NCI-H146 (cell line): ENCODE measurements around the gene RAB3GAP2.
"Not testable (repeated sequence)": the region's sequence is repeated elsewhere in the genome, so short reads cannot be mapped to it uniquely, and the experiment has no call there.

ENCODE experiments used
- DNase-seq: peaks from one replicate; lab custom pipeline; 2025; lab: John Stamatoyannopoulos, UW

The RAB3GAP2 gene, protein sequence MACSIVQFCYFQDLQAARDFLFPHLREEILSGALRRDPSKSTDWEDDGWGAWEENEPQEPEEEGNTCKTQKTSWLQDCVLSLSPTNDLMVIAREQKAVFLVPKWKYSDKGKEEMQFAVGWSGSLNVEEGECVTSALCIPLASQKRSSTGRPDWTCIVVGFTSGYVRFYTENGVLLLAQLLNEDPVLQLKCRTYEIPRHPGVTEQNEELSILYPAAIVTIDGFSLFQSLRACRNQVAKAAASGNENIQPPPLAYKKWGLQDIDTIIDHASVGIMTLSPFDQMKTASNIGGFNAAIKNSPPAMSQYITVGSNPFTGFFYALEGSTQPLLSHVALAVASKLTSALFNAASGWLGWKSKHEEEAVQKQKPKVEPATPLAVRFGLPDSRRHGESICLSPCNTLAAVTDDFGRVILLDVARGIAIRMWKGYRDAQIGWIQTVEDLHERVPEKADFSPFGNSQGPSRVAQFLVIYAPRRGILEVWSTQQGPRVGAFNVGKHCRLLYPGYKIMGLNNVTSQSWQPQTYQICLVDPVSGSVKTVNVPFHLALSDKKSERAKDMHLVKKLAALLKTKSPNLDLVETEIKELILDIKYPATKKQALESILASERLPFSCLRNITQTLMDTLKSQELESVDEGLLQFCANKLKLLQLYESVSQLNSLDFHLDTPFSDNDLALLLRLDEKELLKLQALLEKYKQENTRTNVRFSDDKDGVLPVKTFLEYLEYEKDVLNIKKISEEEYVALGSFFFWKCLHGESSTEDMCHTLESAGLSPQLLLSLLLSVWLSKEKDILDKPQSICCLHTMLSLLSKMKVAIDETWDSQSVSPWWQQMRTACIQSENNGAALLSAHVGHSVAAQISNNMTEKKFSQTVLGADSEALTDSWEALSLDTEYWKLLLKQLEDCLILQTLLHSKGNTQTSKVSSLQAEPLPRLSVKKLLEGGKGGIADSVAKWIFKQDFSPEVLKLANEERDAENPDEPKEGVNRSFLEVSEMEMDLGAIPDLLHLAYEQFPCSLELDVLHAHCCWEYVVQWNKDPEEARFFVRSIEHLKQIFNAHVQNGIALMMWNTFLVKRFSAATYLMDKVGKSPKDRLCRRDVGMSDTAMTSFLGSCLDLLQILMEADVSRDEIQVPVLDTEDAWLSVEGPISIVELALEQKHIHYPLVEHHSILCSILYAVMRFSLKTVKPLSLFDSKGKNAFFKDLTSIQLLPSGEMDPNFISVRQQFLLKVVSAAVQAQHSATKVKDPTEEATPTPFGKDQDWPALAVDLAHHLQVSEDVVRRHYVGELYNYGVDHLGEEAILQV (N-terminal part only)

DNA sequence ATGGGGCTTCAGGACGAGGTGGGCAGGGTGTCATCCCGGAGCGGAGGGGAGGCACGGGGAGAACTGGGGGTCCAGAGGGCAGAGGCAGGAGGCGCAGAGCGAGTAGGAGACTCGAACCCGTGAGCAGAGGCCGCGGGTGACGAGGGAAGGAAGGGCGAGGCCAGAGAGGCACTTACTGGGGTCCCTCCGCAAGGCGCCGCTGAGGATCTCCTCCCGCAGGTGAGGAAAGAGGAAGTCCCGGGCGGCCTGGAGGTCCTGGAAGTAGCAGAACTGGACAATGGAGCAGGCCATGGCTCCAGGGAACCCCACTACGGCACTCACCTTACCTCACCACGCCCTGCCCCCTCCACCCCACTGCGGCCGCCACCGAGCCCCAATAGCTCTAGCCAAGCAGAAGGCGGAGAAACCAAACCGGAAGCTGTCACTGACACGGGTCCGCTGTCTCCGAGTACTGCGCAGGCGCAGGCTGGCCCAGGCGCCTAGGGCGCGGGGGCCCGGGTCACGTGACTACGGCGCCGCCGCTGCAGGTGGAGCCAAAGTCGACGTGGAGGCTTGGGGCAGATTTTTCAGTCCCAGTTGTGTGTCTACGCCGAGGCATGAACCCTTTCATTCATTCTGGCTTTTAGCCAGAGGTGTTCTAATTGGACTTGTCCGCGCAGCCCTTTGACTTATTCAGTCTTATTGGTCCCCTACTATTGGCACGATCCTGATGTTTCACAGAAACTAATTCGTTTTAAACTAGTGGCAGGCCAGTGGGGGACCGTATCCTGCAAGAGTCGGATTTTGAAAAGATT is at the start of gene RAB3GAP2:
TSS of gene RAB3GAP2 (minus strand) at position 407 of the 794 bp plus-strand sequence. CDS start at position 291, 116 bp downstream.
- peak; percentile 95 for DNase-seq

DNA sequence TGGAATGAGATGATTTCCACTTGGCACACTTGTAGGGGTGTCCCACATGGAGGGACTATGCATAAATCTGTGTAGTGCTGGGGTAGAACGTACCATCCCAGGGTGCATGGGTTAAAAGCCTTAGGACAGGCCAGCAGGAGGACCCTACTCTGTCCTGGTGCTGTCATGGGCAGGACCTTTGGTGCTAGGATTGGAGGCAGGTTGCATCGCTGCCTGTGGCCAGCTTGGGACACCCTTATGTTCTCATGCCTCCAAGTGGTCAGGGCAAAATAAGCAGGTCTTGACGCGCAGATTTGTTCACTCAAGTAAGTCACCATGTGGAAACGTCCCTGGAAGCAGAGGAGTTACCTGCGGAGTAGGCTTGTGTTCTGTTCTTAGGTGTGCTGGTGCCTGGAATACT is 49.5 kb upstream of the RAB3GAP2 start:
- no peak for DNase-seq

DNA sequence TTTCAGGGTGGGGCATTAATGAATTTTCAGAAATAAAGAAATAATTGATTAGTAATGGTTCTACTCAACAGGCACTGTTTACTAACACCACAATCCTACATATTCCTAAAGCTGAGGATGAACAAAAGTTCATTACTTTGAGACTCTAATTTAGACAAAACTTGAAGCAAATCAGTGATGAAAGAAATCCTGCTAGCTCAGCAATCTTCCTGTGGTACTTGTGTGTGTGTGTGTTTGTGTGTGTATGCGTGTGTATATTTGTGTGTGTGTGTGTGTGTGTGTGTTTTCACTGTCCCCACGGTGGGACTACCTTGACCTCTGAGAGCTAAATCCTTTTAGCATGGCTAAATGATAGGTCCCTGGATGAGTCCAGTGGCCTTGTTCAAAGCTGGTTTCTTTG is 48.5 kb upstream of the RAB3GAP2 start:
- no peak for DNase-seq

DNA sequence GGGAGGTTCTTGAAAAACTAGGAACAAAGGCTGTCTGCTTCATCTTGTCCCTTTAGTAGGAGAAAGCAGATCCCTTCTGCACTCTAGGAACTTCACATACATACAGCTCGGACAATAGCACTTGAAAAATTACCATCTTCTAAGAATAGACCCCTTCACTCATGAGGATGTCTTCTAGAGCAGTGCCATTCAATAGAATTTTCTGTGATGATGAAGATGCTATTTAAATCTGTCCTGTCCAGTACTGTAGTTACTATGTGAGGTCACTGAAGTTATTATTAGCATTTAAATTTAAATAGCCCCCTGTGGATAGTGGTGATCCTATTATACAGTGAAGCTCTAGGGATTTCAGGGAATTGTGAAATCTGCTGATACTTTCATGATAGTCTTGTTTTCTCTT is 46.4 kb upstream of the RAB3GAP2 start:
- DNase-seq, result no peak

DNA sequence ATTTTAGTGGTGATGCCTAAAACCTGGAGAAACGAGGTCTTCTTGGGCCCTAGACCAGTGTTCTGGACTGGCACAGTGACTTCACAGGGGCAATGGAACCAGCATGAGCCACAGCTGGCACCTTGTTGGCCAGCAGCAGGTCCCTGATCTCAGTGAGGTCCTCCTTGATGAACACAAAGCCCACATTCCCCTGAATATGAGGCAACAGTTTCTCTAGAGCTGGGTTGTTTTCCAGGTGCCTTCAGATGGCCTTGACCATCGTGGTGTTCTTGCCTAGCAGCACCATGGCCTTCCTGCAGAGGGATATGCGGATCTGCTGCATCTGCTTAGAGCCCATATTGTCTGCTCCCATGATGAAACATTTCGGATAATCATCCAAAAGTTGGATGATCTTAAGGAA is 44.9 kb upstream of the RAB3GAP2 start:
- DNase-seq, result no peak

DNA sequence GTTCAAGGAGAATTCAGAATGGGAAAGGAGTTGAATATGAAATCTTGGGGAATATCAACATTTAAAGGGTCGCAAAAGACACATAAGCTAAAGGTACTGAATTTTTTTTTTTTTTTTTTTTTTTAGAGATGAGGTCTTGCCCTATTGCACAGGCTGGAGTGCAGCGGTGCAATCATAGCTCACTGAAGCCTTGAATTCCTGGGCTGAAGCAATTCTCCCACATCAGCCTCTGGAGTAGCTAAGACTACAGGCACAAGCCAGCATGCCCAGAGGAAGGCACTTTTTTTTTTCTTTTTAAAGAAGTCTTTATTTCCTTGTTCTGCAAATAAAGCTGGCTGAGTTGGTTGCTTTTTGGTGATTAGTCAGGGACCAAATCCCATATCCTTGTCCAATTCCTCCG is 44.1 kb upstream of the RAB3GAP2 start:
- no peak for DNase-seq

DNA sequence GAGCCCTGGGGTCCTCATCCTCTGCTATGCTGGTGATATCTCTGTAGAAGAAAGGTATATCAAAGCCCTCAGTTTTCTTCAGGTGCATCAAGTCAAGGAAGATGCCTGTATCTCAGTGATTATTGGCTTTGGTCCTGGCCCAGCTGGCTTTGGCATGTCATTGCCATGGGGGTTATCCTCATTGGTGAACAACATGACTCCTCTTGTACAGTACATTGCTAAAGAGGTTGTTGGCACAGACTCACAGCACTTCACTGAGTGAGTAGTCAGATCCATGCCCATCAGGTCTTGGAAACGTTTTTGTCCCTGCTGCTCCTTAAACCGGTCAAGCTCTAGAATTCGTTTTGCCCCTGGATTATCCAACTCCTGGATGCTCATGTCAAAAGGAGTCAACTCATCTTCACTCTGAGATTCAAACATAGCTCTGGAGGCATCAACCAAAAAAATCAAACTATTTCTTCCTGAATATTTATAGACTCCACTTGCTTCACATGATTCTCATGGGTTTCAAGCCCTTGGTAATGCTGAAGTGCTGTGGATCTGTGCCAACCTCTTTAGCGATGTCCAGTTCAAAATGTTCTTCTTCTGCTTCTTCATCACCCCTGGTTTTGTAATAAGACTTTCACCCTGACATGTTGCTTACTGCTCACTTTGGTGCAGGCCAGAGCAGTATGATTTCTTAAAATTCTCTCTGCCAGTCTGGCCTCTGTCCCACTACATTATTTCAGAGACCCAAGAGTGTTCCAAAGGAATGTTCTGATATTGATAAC is 43.0 kb upstream of the RAB3GAP2 start:
- no peak for DNase-seq

DNA sequence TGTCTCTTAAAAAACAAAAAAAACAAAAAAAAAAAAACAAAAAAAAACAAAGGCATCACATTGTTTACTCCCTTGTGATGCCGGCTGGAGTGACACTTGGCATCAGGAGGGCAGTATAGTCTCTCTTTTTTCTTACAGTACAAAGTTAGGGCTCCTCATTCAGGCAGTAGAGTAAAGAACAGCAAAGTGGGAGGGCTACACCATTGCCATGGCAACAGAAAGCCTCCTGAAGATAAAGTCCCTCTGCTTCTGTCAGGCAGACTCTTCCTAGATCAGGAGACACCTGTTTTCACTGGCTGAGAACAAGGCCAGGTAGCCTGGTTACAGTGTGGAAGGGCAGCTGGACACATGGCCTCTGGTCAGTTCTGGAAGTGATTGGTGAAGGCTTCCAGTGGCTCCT is 41.3 kb upstream of the RAB3GAP2 start:
- DNase-seq, result no peak

DNA sequence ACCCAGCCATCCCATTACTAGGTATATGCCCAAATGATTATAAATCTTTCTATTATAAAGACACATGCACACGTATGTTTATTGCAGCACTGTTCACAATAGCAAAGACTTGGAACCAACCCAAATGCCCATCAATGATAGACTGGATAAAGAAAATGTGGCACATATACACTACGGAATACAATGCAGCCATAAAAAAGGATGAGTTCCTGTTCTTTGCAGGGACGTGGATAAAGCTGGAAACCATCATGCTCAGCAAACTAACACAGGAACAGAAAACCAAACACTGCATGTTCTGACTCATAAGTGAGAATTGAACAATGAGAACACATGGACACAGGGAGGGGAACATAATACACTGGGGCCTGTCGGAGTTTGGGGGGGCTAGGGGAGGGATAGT is 37.9 kb upstream of the RAB3GAP2 start:
- DNase-seq, result not testable (repeated sequence)

DNA sequence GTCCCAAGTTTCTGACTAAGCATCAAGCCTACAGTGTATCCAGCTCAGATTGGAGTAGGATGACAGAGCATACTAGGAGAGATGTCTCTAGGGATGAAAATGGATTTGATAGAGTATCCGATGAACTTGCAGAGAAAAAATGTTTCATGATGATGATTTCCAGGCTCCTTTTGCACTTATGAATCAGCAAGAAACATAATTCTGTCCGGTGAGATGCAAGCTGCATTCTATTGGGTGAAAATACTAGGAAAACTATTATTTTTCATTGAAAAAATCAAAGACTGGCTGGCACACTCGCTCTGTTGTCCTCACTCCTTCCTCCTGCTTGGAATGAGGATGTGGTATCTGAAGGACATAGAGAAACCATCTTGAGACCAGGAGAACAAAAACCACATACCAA is 35.4 kb upstream of the RAB3GAP2 start:
- DNase-seq, result no peak

DNA sequence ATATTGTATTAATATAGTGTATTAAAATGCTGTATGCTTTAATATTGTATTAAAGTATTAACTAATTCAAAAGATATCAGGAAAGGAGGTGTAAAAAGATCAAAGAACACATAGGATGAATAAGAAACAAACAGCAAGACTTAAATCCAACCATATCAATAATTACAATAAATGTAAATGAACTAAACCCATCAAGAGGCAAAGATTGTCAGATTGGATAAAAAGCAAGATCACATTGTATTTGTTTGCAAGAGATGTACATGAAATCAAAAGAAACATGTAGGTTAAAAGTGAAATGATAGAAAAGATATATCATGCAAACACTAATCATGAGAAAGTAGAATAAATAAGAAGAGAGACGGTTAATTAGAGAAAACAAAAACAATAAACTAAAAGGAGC is 34.1 kb upstream of the RAB3GAP2 start:
- DNase-seq, result no peak

DNA sequence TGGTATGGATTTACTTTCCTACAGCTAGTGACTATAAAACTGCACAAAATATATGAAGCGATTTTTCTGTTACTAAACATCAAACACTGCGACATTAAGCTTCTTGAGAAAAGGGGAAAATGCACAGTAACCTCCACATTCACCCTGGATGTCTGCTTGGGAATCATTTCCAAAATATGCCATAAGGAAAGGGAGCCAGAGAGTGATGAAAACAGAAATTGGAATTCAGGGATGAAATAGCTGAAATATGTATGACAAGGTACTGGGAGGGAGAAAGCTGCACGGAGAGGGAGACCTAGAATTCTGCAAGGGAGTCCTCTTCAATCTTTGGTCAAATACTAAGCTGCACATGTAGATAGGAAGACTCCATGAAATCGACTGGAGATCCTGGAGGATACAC is 31.6 kb upstream of the RAB3GAP2 start:
- DNase-seq, result no peak

DNA sequence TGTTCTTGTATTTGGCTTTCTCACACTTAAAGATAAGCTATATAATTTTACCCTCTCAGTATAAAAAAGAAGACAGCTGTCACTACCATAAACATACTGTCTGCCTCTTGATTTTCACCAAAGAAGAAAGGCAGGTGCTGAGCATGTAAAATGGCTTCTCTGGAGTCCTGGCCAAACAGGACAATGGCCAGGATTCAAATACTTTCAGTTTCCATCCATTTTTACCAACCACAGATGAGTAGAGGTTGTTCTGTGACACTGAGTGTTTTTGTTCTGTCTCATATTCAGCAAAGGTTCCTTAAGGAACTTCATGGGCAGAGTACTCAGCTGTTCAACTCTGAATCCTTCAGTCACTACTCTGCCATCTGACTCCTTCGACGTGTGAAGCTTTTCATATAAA is 29.4 kb upstream of the RAB3GAP2 start:
- no peak for DNase-seq

DNA sequence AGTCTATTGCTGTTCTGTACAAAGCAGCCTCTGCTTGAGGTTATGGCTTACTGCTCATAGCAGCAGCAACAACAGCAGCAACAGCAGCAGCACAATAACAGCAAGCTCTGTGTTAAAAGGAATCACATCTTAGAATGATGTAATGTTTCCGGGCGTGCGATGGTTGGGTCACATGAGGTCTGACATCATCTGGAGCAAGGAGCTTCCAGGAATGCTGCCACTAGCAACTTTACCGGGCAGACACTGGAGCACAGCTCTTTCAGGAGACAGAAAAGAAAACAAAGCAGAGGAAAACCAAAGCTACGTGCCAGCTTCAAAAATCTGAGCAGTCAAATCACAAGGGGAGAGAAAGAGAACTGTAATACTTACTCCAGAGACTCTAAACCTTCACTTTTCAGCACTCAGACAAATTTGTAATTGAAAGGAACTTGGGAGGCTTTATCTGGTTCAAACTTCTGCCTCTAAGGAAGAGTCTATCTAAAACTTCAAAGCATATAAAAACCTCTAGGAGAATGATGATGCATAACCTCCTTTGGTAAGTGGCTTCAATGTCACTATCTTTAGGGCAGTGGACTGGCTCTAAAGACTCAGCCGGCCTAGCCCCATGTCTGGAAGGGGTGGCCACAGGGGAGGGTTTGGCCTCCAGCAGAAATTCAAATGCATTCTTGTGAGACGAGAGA is 28.3 kb upstream of the RAB3GAP2 start:
- DNase-seq, result peak; percentile 25

DNA sequence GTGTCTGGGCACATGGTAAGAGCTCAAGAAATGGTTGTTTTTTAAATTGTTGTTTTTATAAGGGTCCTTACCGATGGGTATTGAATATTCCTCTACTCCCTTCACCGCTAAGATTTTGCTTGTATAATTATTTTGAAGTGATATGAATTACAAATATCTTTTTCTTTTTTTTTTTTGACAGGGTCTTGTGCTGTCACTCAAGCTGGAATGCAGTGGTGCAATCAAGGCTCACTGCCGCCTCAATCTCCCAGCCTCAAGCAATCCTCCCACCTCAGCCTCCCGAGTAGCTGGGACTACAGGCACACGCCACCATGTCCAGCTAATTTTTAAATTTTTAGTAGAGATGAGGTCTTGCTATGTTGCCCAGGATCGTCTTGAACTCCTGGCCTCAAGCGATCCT is 27.1 kb upstream of the RAB3GAP2 start:
- no peak for DNase-seq

DNA sequence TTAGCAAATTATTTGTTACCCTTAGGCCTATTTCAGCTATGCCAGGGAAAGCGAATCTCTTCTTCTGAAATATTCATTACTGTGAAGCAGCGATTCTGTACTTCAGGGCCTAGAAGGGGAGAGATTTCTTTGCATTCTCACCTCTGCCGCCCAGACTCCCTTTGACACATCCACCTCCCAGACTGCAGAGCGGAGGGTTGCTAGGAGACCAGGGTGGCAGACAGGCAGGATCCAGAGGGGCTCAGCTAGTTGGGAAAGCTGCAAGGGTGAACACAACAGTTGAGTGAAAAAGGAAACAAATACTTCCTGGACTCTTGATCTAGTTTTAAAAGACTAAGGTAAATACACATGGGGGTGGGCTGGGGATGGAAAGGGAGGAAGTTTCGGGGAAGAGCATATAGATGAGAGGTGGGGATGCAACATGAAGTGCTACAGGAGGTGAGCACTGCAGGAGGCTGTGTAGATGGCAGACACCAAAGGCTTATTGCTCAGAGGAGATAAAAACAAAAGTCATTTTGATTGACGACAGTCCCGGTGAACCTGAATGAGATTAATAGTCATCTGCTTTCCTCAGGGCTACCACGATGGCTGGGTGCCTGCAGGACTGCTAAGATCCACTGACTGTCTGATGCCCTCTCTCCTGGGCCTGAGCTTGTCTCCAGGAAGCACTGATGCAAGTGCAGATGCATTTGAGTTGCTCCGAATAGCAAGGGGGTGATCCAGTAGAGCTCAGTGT is 26.4 kb upstream of the RAB3GAP2 start:
- DNase-seq, result no peak

DNA sequence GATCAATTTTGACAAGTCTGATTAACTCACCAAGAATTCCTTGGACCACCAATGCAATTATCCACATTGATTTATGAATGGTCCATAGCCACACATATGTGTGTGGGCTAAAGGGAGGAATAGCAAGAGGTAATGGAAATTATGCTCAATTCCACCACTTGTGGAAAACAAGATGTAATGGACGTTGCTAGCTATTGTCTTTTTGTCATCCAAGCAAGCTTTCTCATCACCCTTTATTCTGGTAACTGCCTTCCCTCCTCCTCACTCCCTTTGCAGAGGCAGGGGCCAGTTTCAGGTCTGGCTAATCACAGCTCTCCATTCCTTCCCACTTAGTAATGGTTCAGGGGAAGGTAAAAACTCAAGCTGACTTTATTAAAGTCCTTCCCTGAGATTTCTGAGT is 24.7 kb upstream of the RAB3GAP2 start:
- no peak for DNase-seq

DNA sequence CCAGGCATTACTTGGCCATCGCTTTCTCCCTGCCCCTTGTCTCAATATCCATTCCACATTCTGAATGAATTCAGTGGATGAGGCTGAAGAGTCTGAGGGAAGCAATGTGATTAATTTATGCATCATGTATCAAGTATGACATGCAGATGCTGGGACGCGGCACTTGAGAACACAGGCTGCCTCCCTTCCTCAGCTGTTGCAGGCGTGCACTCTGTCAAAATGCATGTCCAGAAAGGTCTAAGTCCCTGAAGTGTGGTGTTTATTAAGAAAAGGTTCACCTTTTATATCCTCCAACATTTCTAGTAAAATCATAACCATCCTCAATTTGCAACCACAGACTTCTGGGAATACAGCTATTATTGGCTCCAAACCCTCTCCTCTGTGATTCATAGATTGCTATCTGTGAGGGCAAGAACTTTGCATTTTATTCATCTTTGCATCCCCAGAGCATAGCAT is 22.6 kb upstream of the RAB3GAP2 start:
- no peak for DNase-seq

DNA sequence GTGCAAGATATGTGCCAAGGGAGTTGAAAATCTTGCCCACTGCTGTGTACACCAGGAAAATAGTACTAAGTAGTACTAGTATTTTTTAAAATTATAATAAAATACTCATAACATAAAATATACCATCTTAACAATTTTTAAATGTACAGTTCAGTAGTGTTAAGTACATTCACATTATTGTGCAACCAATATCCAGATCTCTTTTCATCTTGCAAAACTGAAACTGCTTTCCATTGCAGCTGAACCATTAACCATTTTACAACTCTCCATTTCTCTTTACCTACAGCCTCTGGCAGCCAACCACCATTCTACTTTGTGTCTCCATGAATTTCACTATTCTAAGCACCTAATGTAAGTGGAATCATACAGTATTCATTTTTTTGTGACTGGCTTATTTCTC is 19.3 kb upstream of the RAB3GAP2 start:
- DNase-seq, result no peak
